Fibroblast of gingiva (primary cell): Measurements from ENCODE around the gene SLC24A4.

Experiments used
- DNase-seq: peaks from one replicate; pipeline ENCODE4 v3.0.0-alpha.2; 2011; ENCODE audit warnings: low read depth

Gene SLC24A4

DNA sequence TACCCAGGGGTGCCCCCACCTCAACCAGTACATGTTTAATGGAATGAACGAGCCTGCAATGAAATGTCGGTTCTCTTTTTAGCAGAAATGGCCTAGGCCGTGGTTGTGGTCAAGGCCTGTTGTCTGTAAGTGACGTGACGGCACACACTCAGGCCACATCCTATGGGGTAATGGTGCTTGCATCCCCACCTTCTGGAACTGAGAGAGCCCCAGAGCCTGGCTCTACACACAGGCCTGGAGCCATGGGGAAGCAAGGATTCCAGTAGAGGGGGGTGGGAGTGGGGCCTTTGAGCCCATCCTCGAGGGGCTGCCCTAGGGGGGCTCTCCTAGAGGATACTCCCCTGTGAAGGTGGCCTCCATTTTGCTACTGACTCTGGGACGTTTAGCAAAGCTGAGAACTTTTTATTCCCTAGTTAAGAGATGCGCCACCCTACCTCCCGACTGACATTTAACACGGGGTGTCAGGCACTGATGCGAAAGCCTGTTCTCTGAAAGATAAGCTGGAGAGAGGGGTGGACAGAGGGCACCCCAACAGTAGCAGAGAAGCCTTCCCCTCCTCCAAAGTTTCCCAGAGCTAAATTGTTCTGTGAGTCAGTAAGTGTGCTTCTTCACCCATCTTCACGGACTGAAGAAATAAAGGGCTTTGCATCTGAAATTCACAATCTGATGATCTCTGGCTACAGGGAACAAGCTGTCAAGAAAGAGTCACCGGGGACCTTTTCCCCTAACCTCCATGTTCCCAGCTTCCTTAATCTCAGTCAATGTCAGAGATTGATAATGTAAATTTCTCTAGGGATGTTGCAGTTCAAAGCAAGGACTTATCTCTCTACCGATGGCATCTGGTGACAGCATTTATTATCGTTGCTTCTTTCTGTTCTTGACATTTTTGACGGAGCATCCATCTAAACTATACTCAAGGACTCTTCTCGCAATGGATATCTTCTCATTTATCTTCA is 197.4 kb downstream of the SLC24A4 start:
- no peak for DNase-seq

DNA sequence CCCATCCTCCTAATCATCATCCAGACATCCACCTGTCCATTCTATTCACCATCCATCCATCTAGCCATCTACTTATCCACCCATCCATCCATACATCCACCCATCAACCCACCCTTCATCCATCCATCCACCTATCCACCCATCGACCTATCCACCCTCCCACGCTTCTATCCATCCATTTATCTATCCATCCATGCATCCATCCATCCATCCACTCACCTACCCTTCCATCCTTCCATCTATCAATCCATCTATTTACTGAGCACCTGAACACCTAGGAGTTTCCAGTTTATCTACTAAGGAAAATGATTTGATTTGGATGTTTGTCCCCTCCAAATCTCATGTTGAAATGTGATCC is 198.1 kb downstream of the SLC24A4 start:
- DNase-seq: no peak

DNA sequence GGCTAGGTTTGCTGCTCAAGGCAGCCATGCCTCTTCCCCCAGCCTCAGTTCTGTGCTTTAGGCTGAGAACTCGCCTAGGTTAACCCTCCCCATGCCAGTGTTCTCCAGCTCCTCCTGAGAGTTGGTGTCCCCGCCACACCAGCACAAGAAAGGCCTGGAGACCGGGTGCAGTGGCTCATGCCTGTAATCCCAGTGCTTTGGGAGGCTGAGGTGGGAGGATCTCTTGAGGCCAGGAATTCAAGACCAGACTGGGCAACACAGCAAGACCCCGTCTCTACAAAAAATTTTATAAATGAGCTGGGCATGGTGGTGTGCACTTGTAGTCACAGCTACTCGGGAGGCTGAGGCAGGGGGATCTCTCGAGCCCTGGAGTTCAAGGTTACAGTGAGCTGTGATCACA is 200.8 kb downstream of the SLC24A4 start:
- DNase-seq: no peak

DNA sequence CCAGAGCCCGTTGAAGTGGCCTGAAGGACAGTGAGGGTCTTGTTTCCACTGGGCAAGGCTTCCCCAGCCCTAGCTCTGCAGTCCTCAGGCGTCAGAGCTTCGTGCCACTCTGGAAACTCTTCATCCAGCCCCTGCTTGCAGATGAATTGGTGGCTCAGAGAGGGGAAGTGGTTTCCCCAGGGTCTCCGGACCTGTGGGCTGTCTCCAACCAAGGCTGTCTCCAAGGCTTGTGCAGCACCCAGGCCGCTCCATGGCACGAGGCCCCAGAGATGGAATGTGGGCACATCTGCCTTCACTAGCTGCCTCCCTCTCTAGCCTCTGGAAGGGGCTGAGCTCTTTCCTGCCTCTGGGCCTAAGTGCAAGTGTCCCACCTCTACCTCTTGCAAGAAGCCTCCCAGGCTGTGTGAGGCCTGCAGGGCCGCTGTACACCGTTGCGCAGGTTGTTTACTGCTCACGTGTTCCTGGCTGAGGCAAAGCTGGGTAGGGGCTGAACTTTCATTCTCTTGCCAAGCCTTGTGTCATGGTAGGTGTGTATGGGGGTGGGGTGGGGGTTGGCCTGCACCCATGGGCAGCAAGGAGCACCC is 201.7 kb downstream of the SLC24A4 start:
- DNase-seq: no peak

DNA sequence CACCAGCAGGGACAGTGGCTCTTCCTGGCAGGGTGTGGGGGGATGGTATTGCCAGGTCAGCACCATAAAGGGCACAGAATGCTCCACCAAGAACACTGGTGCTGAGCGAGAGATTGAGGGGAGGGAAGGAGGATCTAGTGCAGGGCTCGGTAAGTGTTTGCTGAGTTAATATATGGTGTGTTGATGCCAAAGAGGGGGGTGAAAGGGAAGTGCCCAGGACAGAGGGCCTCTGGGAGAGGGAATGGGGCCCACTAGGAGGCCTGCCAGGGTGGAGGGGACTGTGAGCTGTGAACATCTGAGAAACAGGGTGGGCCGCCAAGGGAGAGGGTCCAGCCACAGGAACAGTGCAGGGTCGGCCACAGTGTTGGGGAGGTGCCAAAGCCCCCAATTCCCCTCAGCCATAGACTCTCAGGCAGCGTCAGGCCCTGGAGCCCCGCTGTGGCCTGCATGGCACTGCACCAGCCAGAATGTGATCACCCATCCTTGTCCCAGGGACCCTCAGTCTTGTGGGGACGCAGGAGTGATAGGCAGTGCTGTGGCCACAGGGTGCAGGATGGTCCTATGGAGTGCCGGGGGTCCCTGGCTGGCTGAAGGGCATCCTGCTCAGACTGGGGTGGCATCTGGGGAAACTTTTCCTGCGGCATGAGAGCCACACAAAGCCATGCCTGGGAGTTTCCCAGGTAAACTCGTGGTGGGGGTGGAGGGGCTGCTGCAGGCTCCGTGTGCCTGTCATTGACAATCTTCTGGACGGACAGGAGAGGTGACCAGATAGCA is 202.5 kb downstream of the SLC24A4 start:
- DNase-seq: no peak

DNA sequence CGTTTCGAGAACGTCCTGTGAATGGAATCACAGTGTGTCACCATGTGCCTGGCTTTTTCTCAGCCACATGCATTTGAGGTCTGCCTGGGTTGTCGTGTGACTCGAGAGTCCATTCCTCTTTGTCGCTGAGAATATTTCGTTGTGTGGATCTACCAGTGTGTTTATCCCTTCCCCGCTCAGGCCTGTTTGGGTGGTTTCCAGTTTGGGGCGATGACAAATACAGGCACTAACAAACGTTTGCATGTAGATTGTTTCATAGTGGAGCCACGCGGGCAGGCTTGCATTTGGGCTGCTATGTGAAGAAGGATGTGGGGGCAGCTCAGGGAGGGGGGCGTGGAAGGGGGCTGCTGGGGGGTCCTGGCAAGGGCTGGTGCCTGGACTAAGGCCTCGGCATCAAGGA is 204.8 kb downstream of the SLC24A4 start:
- no peak for DNase-seq

DNA sequence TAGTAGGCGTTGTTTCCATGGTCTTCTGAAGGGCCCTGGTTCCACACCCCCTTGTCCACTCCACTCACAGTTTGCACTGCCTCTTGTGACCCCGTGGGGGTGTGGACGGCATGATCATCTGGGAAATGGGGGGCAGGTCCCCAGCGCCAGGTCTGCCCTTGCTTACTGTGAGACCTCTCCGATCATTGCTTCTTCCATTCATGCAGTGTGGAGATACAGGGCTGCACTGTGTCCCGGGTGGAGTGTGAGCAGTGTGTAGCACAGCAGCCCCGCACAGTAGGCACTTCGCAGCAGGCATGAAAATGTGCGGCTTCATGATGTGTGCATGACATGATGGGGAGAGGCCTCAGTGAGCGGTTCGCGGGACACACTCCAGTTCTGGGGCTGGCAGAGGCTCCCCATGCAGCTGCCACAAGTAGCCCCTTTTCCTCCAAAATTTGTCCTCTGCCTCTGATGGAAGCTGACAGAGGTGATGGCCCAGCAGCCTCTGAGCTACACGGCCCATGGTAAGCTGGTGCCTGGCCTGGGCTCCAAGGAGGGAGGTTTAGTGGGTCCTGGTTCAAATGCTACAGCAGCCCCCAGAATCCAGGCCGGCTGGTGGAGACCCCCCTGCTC is 205.6 kb downstream of the SLC24A4 start:
- no peak for DNase-seq

DNA sequence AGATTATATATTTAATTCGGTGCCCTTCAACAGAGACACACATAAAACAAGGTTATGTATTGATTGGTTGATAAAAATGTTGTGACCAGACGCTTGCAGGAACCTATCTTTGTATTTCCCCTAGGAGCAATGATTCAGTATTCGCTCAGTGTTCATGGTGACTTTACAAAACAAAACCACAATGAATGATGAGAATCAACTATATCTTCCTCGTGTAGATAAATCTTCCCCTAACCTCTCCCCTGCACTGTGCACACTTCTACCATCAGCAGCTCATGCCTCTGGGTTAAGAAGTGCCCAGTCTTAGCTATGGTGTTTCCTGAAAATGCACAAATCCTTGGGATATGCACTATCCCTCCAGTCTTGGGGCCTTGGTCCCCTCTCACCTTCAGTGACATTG is 206.9 kb downstream of the SLC24A4 start:
- no peak for DNase-seq

DNA sequence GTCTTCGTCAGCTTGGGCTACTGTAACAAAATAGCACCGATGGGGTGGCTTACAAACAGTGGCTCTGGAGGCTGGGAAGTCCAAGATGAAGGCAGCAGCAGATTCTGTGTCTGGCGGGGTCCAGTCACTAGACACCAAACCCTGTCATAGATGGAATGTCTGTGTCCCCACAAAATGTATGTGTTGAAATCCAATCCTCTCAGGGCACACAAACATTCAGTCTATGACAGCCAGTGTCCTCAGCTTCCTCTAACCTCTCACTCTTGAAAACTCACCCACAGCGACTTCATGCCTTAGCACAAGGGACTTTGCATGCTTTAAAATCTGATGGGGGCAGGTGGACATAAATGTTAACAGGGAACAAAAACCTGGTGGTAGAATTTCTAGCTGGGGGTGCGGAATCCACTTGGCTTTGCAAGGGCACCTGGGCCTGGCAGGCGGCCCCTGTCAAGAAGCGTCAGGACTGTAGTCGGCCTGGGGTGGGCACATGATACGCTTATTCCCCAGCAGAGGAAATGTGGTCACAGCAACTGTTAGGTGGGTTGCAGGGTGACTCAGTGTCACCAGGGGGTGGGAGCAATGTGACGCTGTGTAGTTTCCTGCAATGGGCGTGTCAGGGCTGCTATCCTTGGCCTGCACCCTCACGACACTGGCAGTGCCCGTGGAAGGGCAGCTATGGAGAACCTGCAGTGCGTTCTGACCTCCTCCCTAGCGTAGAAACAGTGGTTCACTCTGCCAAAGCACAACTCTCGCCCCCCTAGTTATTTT is 208.3 kb downstream of the SLC24A4 start:
- no peak for DNase-seq

DNA sequence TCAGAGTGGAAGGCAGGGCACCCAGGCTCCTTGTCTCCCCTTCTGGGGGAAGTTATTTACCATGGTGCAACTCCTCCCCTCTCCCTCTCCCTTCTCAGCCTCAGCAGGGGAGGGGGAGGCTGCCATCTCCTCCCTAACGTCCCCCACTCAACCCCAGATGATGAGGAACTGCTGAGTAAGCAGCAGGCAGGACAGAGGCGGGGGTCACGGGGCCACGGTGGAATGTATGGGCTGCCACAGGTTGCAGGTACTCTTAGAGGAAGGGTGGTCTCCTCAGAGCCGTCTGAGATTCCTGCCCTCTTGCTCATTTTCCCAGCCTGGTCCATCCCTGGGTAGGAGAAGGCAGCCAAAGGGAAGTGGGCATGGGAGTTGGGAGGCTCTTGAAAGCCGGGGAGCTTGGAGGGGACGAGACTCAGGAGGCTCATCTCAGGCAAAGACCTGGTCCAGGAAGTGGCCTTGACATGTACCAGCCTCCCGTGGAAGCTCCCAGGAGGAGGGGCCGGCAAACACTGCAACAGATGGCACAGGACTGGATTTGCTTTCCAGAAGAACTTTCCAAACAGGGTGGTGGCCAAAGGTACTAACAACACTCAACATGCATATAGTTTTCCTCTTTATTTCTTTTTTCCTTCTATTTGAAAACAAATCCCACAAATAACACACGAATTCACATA is 209.7 kb downstream of the SLC24A4 start:
- DNase-seq: no peak

DNA sequence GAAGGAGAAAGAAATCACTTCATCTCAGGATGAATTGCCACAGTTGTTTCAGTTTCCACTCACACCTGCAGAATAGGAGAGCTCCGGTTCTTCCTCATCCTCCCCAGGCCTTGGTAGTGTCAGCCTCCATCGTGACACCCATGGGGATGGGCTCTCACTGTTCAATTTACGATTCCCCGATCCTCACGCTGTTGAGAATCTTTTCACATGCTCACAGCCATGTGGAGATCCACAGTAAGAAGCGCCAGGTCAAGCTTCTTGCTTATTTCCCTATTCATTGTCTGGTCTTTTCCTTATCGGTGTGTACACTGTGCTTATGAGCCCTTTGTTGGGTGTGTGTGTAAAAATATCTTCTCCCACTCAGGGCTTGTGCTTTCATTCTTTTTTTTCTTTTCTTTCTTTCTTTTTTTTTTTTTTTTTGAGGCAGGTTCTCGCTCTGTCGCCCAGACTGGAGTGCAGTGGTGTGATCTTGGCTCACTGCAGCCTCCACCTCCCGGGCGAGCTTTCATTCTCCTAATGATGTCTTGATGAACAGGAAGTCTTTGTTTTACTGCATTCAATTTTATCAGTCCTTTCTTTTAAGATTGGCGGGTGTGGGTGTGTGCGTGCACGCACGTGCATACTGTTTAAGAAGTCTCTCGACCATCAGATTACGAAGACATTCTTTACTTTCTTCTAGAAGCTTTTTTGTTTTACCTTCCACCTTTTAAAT is 212.1 kb downstream of the SLC24A4 start:
- DNase-seq: no peak

DNA sequence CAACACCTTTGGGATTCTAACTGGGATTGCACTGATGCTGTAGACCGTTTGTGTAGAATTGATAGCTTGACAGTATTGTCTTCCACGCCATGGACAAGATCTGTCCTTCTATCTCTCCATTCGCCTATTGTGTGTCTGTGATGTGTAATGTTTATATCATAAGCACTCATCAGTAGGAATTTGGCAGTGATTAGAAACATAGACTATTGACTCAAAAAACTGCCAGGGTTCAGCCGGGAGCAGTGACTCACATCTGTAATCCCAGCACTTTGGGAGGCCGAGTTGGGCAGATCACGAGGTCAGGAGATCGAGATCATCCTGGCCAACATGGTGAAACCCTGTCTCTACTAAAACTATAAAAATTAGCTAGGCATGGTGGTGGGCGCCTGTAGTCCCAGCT is 213.3 kb downstream of the SLC24A4 start:
- DNase-seq: peak; percentile 85

DNA sequence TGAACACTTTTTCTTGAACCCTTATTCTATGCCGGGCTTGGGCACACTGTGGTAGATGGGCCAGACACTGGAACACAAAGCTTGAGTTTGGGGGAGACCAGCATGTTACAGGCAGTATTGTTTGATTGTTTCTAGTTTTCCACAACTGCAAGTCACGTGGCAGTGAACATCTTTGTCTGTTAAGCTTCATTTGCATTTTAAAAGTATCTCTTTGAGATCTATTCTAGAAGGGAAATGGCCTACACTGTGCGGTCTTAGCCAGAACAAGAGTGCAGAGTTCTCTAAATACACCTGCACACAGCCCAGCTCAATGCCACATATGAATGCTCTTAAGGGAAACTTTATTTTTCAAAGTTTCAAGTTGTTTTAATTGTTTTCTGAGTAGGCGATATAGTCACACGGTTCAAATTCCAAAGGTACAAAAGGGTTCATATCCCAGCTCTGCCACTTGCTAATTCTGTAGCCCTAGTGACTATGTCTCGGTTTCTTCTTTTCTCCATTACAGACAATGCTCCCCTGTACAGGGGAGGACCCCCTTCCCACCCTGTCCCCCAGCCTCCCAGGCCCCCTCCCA is 215.5 kb downstream of the SLC24A4 start:
- no peak for DNase-seq

DNA sequence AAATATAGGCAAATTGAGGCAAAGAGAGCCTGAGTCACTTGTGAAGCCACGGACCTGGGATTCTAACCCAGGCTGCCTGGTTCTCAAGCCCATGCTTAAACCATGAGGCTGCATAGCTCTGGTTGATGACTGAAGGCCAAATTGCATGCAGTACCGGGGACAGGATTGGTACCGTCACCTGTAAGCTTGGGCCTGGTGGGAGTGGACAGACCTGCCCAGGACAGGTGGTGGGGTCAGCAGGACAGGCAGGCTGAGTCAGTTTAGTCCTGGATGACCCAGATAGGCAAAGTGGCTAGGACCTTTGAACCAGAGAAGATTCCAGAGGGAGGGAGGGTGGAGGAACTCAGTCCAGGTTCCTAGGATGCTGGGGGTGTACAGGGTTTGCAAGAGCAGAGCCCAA is 216.5 kb downstream of the SLC24A4 start:
- DNase-seq: no peak

DNA sequence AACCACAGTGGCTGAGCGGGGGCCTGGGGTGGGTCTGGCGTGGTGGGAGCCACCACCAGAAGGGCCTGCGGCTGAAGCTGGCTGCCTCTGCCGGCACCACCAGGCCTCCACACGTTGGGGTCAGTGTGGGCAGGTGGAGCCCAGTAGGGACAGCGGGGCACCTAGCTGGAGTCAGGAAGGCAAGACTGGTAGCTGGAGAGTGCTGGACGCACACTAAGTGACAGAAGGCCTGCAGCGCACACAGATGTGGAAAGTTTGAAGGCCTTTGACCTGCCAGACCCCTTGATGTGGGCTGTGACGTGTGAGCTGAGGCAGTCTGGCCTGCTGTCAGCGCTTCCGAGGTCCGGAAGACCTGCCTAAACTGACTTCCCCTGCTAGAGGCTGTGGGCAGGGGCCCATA is 216.9 kb downstream of the SLC24A4 start:
- DNase-seq: no peak

DNA sequence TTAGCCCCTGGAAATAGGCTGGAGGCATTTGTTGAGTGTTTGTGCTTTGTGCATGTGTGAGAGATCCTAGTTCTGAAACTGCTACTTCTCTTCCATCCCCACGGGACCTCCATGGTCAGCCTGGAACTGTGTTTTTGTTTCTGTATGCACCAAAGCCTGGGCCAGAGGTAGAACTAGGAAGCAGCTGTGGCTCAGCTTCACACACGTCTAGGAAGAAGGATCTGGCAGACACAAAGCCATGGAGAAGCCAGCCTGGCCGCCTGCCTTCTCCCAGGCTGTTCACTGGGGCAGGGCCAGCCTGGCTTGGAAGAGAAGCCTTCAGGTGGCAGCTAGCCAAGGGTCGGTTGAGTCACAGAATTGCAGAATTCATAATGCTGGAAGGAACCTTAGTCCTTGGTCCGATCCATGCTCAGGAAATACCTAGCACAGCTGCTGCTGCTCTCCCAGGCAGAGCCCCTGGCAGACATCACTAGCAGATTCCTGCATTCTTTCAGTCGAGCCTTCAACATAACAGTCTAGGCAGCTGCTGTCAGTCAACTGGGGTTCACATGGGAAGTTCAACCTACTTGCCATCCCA is 217.6 kb downstream of the SLC24A4 start:
- DNase-seq: peak; percentile 99

DNA sequence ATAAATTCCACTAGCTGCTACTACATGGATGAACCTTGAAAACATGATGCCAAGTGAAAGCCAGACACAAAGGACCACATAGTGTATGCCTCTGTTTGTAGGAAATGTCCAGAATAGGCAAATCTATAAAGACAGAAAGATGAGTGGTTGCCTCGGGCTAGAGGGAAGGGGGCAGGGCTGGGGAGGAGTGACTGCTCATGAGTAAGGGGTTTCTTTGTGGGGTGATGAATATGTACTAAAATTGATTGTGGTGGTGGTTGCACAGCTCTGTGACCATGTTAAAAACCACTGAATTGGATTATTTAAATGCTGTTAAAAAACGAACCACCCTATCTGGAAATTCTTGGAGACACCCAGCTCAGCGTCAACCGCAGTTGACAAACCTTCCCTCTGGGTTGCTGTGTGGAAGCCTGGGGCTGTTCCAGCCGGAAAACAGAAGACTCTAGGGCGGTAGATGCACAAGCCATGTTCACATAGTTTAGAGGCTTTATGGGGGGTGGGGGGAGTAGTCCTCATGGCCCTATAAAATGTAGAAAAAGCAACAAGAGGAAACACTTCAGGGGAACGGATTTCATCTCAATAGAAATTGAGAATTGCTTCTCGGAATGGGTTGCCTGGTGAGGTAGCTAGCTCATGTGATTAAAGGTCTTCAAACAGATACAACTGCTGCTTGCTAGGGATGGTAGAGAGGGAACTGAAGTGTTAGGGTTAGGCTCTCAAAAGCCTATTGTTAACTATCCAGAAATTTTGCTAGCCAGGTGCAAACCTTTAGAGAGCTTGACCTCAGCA is 220.0 kb downstream of the SLC24A4 start:
- no peak for DNase-seq

DNA sequence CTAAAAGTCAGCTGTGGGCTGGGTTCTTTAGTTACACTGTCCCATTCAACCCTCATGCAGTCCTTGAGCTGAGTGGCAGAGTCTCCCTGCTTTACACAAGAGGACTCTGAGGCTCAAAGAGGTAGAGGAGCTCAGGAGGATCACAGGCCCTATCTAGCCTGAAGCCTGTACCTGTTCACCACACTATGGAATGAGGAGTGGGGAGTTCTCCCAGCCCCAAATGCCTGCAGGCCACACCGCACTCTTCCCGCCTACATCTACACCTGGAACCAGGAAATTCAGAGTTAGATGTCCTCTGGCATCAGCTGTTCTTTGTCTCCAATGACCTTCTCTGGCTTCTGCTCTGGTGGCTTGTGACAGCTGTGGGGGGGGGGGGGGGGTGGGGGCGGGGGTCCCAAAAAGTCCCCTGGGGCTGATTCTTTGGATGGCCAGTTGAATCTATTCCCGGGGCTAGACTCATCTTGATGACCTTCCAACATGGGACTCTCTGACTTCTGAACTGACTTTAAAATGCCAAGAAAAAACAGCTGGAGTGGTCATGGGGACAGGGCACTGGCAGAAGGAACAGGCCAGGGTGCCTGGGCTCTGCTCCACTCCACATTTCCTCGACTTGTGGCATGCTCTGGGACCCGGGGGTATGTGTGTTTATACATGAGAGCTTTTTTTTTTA is 221.2 kb downstream of the SLC24A4 start:
- DNase-seq: no peak
